Muscle of back (tissue), 11 donors: ENCODE measurements around the gene ZDHHC11. TPM values are rescaled to one million over a fixed set of nuclear protein-coding genes. Genes with fewer than 3 reads are reported as not detected.
"Not testable (repeated sequence)": the region's sequence is repeated elsewhere in the genome, so short reads cannot be mapped to it uniquely, and the experiment has no call there.

ENCODE experiments used
- DNase-seq, 3 donors: peaks; one replicate each; pipeline versions ENCODE4 v3.0.0 to v3.0.0-alpha.2; 2013
- polyA plus RNA-seq, 10 donors: library from polyadenylated mRNA; unstranded; fragments of 120-200 nt; gene quantifications; one replicate each; pipeline ENCODE4 v1.2.1, GENCODE V29; 2013; ENCODE audit not compliant: insufficient read length in 10 of 10

The ZDHHC11 gene
- polyA plus RNA-seq, 10 donors, result 3.9 to 25.0 (median 7.9) TPM

- DNase-seq, result no peak
These were observed 30.2 kb upstream of the ZDHHC11 start for GRCh38 chr5:880816-881550.

- DNase-seq, result not testable (repeated sequence)
These were observed 27.9 kb upstream of the ZDHHC11 start for GRCh38 chr5:878677-879076.

GRCh38 chr5:878125-878524, 27.3 kb upstream of the ZDHHC11 start:
- no peak for DNase-seq

GRCh38 chr5:876398-877365, 25.9 kb upstream of the ZDHHC11 start:
- no peak for DNase-seq

GRCh38 chr5:875931-876330, 25.1 kb upstream of the ZDHHC11 start:
- DNase-seq, result no peak

- DNase-seq, result no peak
These were observed 22.5 kb upstream of the ZDHHC11 start for GRCh38 chr5:873328-873727.

- no peak for DNase-seq
These were observed 21.5 kb upstream of the ZDHHC11 start for GRCh38 chr5:872301-872700.

- no peak for DNase-seq
These were observed 21.0 kb upstream of the ZDHHC11 start for GRCh38 chr5:871596-872298.

GRCh38 chr5:870956-871355, 20.2 kb upstream of the ZDHHC11 start:
- no peak for DNase-seq

- no peak for DNase-seq
These were observed 17.8 kb upstream of the ZDHHC11 start for GRCh38 chr5:868428-869135.

- DNase-seq, result no peak
These were observed 16.6 kb upstream of the ZDHHC11 start for GRCh38 chr5:867300-867870.

- DNase-seq, result no peak
These were observed 15.0 kb upstream of the ZDHHC11 start for GRCh38 chr5:865771-866170.

- DNase-seq, result no peak
These were observed 14.4 kb upstream of the ZDHHC11 start for GRCh38 chr5:865168-865521.

- peak; percentile 6 to 45 (median 39) for DNase-seq
These were observed 13.8 kb upstream of the ZDHHC11 start for GRCh38 chr5:864492-865167.

- no peak for DNase-seq
These were observed 12.5 kb upstream of the ZDHHC11 start for GRCh38 chr5:863244-863805.

GRCh38 chr5:862367-863243, 11.8 kb upstream of the ZDHHC11 start:
- no peak for DNase-seq

- DNase-seq, result no peak
These were observed 10.9 kb upstream of the ZDHHC11 start for GRCh38 chr5:861442-862366.

- DNase-seq, result no peak
These were observed 9.8 kb upstream of the ZDHHC11 start for GRCh38 chr5:860506-861150.
